Measurements from ENCODE around the gene FEZ2. TPM values are rescaled to one million over a fixed set of nuclear protein-coding genes. Genes with fewer than 3 reads are reported as not detected.
A peak's percentile ranks its signal among the peaks of the same experiment; 100 is the strongest.

Gene FEZ2
- total RNA-seq, 4 donors from 2014 or later: 42.4 to 93.8 (median 61.1) TPM

GRCh38 chr2:36582951-36583350 lies 15.0 kb downstream of the FEZ2 start:
- Histone ChIP-seq H3K27ac (peak overlapping the region in 2 of 4 donors; percentile 52 to 73), H3K4me3 (no peak overlapping the region), H3K27me3 (no peaks in the 10 kb centered on the region), H3K36me3 (peaks cover 0 to 59% (median 16%) of the 10 kb centered on the region in 3 donors), H3K4me1 (peaks cover 0 to 17% (median 0%) of the 10 kb centered on the region in 4 donors), H3K9me3 (no peaks in the 10 kb centered on the region)
- WGBS, 2 donors: 62 to 74% methylated on average over 3 of the region's 3 CpGs
- TF ChIP-seq POLR2A (IDR thresholded peaks at IDR 0.05): no peak
- TF ChIP-seq, protein P1, sequence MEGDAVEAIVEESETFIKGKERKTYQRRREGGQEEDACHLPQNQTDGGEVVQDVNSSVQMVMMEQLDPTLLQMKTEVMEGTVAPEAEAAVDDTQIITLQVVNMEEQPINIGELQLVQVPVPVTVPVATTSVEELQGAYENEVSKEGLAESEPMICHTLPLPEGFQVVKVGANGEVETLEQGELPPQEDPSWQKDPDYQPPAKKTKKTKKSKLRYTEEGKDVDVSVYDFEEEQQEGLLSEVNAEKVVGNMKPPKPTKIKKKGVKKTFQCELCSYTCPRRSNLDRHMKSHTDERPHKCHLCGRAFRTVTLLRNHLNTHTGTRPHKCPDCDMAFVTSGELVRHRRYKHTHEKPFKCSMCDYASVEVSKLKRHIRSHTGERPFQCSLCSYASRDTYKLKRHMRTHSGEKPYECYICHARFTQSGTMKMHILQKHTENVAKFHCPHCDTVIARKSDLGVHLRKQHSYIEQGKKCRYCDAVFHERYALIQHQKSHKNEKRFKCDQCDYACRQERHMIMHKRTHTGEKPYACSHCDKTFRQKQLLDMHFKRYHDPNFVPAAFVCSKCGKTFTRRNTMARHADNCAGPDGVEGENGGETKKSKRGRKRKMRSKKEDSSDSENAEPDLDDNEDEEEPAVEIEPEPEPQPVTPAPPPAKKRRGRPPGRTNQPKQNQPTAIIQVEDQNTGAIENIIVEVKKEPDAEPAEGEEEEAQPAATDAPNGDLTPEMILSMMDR (IDR thresholded peaks at IDR 0.05): no peak
- TF ChIP-seq EP300 (IDR thresholded peaks at IDR 0.05): no peak
- DNase-seq (ENCODE audit: low spot score in 2 of 2): no peak

- Histone ChIP-seq H3K36me3 (peaks cover 0 to 61% (median 16%) of the 10 kb centered on the region in 3 donors), H3K9me3 (no peaks in the 10 kb centered on the region), H3K27ac (peak overlapping the region in 2 of 4 donors; percentile 52 to 73), H3K27me3 (no peaks in the 10 kb centered on the region), H3K4me1 (peaks cover 0 to 17% (median 0%) of the 10 kb centered on the region in 4 donors), H3K4me3 (no peak overlapping the region)
- DNase-seq (ENCODE audit: low spot score in 2 of 2): no peak
- 48 to 59% methylated on average over 5 of the region's 5 CpGs for WGBS, 2 donors
- TF ChIP-seq, protein P1 (IDR thresholded peaks at IDR 0.05): no peak
- TF ChIP-seq EP300 (IDR thresholded peaks at IDR 0.05): no peak
- no peak for TF ChIP-seq POLR2A (IDR thresholded peaks at IDR 0.05)
Measured at GRCh38 chr2:36582538-36582937, 15.4 kb downstream of the FEZ2 start.

DNA sequence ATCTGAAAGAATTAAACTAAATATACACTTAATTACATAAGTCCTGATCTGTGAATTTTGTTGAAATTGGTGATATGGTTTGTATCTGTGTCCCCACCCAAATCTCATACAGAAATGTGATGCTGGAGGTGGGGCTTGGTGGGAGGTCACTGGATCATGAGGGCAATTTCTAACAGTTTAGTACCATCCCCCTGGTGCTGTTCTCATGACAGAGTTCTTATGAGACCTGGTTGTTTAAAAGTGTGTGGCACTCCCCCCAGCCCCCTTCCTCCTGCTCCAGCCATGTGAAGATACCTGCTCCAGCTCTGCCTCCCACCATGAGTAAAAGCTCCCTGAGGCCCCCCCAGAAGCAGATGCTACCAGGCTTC lies 18.7 kb downstream of the FEZ2 start:
- no peak for TF ChIP-seq POLR2A (IDR thresholded peaks at IDR 0.05)
- TF ChIP-seq EP300 (IDR thresholded peaks at IDR 0.05): no peak
- TF ChIP-seq, protein P1 (IDR thresholded peaks at IDR 0.05): no peak
- Histone ChIP-seq H3K27me3 (no peaks in the 10 kb centered on the region), H3K4me1 (peaks cover 0 to 17% (median 0%) of the 10 kb centered on the region in 4 donors), H3K4me3 (no peak overlapping the region), H3K27ac (no peak overlapping the region), H3K9me3 (no peaks in the 10 kb centered on the region), H3K36me3 (peaks cover 0 to 75% (median 16%) of the 10 kb centered on the region in 3 donors)
- no peak for DNase-seq (ENCODE audit: low spot score in 2 of 2)

- Histone ChIP-seq H3K27me3 (no peaks in the 10 kb centered on the region), H3K9me3 (no peaks in the 10 kb centered on the region), H3K4me1 (peaks cover 0 to 17% (median 0%) of the 10 kb centered on the region in 4 donors), H3K36me3 (peaks cover 0 to 73% (median 16%) of the 10 kb centered on the region in 3 donors), H3K27ac (no peak overlapping the region), H3K4me3 (no peak overlapping the region)
- 87 to 88% methylated on average over 10 of the region's 10 CpGs for WGBS, 2 donors
- no peak for DNase-seq (ENCODE audit: low spot score in 2 of 2)
- TF ChIP-seq POLR2A (IDR thresholded peaks at IDR 0.05): no peak
- TF ChIP-seq, protein P1 (IDR thresholded peaks at IDR 0.05): no peak
Measured at GRCh38 chr2:36578343-36579296, 19.3 kb downstream of the FEZ2 start.

DNA sequence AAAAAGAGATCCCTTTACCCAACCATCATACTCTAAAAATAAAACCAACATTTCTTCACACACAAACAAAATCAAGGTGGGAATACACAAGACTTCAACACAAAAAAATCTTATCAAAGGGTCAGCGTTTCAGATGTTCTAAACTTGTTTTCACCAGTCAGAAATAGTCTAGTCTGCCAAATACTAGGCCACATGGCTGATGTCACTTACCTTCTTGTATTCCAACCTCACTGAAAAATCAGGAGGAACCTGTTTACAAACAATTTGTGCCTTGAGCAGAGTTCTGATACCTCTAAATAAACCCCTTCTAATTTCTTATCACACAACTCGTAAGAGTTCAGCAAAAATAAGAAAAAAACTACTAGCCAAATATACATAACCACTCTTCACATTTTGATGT lies 20.1 kb downstream of the FEZ2 start:
- no peak for DNase-seq (ENCODE audit: low spot score in 2 of 2)
- 96 to 98% methylated on average over 2 of the region's 2 CpGs for WGBS, 2 donors
- TF ChIP-seq, protein P1 (IDR thresholded peaks at IDR 0.05): no peak
- TF ChIP-seq POLR2A (IDR thresholded peaks at IDR 0.05): no peak
- no peak for TF ChIP-seq EP300 (IDR thresholded peaks at IDR 0.05)
- peaks cover 0 to 73% (median 16%) of the 10 kb centered on the region in 3 donors for H3K36me3 ChIP-seq
- no peak overlapping the region for H3K27ac ChIP-seq
- H3K4me3 ChIP-seq: no peak overlapping the region
- no peaks in the 10 kb centered on the region for H3K27me3 ChIP-seq
- H3K9me3 ChIP-seq: no peaks in the 10 kb centered on the region
- H3K4me1 ChIP-seq: peaks cover 0 to 13% (median 0%) of the 10 kb centered on the region in 4 donors

Data from tibial nerve (tissue), 4 donors.